Erythroblast (primary cell): ENCODE measurements around the gene CHRNE.
"Not testable (repeated sequence)": the region's sequence is repeated elsewhere in the genome, so short reads cannot be mapped to it uniquely, and the experiment has no call there.

Experiments
- DNase-seq, 2 experiments: peaks; one replicate each; lab custom pipeline; 2025; lab: John Stamatoyannopoulos, UW
- GATA1 ChIP-seq: IDR thresholded peaks from 2 replicates; pipeline ENCODE4 v1.6.1; 2011; ENCODE audit warnings: low read depth, mild to moderate bottlenecking, control low read depth, low read length, moderate library complexity
- POLR2A ChIP-seq: IDR thresholded peaks from 2 replicates; pipeline ENCODE4 v1.6.1; 2011; ENCODE audit warnings: mild to moderate bottlenecking, low read length

Gene CHRNE

GRCh38 chr17:4893721-4894560 is 9.0 kb downstream of the CHRNE start:
- TF ChIP-seq GATA1 (no peak), POLR2A (no peak)
- no peak for DNase-seq

GRCh38 chr17:4893272-4893671 is 9.6 kb downstream of the CHRNE start:
- TF ChIP-seq GATA1 (no peak), POLR2A (no peak)
- no peak for DNase-seq

GRCh38 chr17:4892499-4893221 is 10.2 kb downstream of the CHRNE start:
- TF ChIP-seq POLR2A, result no peak
- no peak for TF ChIP-seq GATA1
- no peak for DNase-seq

- DNase-seq, result peak; percentile 79 to 85
- TF ChIP-seq GATA1 (no peak), POLR2A (peak; percentile 46)
Observed at GRCh38 chr17:4891411-4892410, 11.2 kb downstream of the CHRNE start.

GRCh38 chr17:4887581-4887980 is 15.3 kb downstream of the CHRNE start:
- no peak for TF ChIP-seq POLR2A
- TF ChIP-seq GATA1, result no peak
- no peak for DNase-seq

- no peak for DNase-seq
- TF ChIP-seq GATA1, result no peak
- no peak for TF ChIP-seq POLR2A
Observed at GRCh38 chr17:4886830-4887229, 16.1 kb downstream of the CHRNE start.

- TF ChIP-seq GATA1 (no peak), POLR2A (no peak)
- no peak for DNase-seq
Observed at GRCh38 chr17:4884489-4884888, 18.4 kb downstream of the CHRNE start.

GRCh38 chr17:4881761-4882555 is 20.9 kb downstream of the CHRNE start:
- DNase-seq, result peak; percentile 53 to 77
- TF ChIP-seq POLR2A, result no peak

- no peak for DNase-seq
- TF ChIP-seq GATA1 (no peak), POLR2A (no peak)
Observed at GRCh38 chr17:4880857-4881256, 22.0 kb downstream of the CHRNE start.

GRCh38 chr17:4879601-4880000 is 23.3 kb downstream of the CHRNE start:
- TF ChIP-seq GATA1, result no peak
- no peak for DNase-seq

- no peak for DNase-seq
- TF ChIP-seq POLR2A (no peak), GATA1 (no peak)
Observed at GRCh38 chr17:4877089-4877488, 25.8 kb downstream of the CHRNE start.

GRCh38 chr17:4872786-4873185 is 30.1 kb downstream of the CHRNE start:
- no peak for DNase-seq
- no peak for TF ChIP-seq GATA1
- no peak for TF ChIP-seq POLR2A

- TF ChIP-seq GATA1 (no peak), POLR2A (no peak)
- DNase-seq, result no peak
Observed at GRCh38 chr17:4870855-4871254, 32.0 kb downstream of the CHRNE start.

GRCh38 chr17:4869058-4869998 is 33.6 kb downstream of the CHRNE start:
- not testable (repeated sequence) for DNase-seq

- not testable (repeated sequence) for DNase-seq
Observed at GRCh38 chr17:4867535-4867934, 35.4 kb downstream of the CHRNE start.
